Spinal cord (tissue), 10 donors: ENCODE data around the gene PCMTD2. TPM values are rescaled to one million over a fixed set of nuclear protein-coding genes. Genes with fewer than 3 reads are reported as not detected.
"Not testable (repeated sequence)": the region's sequence is repeated elsewhere in the genome, so short reads cannot be mapped to it uniquely, and the experiment has no call there.

ENCODE experiments used
- DNase-seq, 6 donors: peaks; one replicate each; pipeline versions ENCODE4 v3.0.0 to v3.0.0-alpha.2; 2013 to 2015; ENCODE audit warnings: low spot score in 6 of 6, low read depth in 4 of 6
- H3K27ac ChIP-seq: one replicate; pipeline ENCODE4 v1.5.1; 2013; ENCODE audit warnings: low read depth, low read length, control low read depth
- H3K27me3 ChIP-seq: one replicate; pipeline ENCODE4 v1.6.1; 2013; ENCODE audit warnings: low read length; ENCODE audit not compliant: control insufficient read depth, insufficient read depth
- H3K36me3 ChIP-seq: one replicate; pipeline ENCODE4 v1.6.1; 2013; ENCODE audit warnings: low read length; ENCODE audit not compliant: control insufficient read depth, insufficient read depth
- H3K4me1 ChIP-seq: one replicate; pipeline ENCODE4 v1.6.1; 2013; ENCODE audit warnings: low read length; ENCODE audit not compliant: control insufficient read depth, insufficient read depth
- H3K4me3 ChIP-seq: one replicate; pipeline ENCODE4 v1.5.1; 2013; ENCODE audit warnings: low read depth, low read length, control low read depth
- H3K9me3 ChIP-seq: one replicate; pipeline ENCODE4 v1.6.1; 2013; ENCODE audit warnings: low read length; ENCODE audit not compliant: control insufficient read depth, insufficient read depth
- WGBS: methylation state at CpG from one replicate; pipeline ENCODE4 v1.1.5; 2013; ENCODE audit warnings: missing lambda C conversion rate; ENCODE audit not compliant: insufficient coverage; 5-methylcytosine and 5-hydroxymethylcytosine counted together
- polyA plus RNA-seq, 2 donors: library from polyadenylated mRNA; unstranded; fragments of 120-200 nt; gene quantifications; one replicate each; pipeline ENCODE4 v1.2.1, GENCODE V29; 2013; ENCODE audit not compliant: insufficient read length in 2 of 2
- total RNA-seq, 2 donors: library from RNA; depleted of rRNA in 1 of 2; stranded (reverse); fragments of 120-200 nt in 1 of 2; fragments of >200 nt in 1 of 2; gene quantifications; one replicate each; pipeline versions ENCODE4 v1.2.3 to v1.2.4, GENCODE V29; 2013 to 2014
- donor health status: healthy.

The PCMTD2 gene
- total and polyA plus RNA-seq, 4 donors, result 79.6 to 112 (median 91.5) TPM

- Histone ChIP-seq H3K9me3 (no peaks in the 10 kb centered on the region), H3K4me1 (peaks cover 60% of the 10 kb centered on the region), H3K36me3 (peaks cover 74% of the 10 kb centered on the region), H3K27me3 (no peaks in the 10 kb centered on the region), H3K4me3 (no peak overlapping the region), H3K27ac (no peak overlapping the region)
- DNase-seq, result peak in 1 of 6 donors; percentile 89
- whole genome bisulfite sequencing, result 62% methylated on average over 8 of the region's 8 CpGs
Measured at GRCh38 chr20:64229507-64230061, 26.0 kb upstream of the PCMTD2 start.

DNA sequence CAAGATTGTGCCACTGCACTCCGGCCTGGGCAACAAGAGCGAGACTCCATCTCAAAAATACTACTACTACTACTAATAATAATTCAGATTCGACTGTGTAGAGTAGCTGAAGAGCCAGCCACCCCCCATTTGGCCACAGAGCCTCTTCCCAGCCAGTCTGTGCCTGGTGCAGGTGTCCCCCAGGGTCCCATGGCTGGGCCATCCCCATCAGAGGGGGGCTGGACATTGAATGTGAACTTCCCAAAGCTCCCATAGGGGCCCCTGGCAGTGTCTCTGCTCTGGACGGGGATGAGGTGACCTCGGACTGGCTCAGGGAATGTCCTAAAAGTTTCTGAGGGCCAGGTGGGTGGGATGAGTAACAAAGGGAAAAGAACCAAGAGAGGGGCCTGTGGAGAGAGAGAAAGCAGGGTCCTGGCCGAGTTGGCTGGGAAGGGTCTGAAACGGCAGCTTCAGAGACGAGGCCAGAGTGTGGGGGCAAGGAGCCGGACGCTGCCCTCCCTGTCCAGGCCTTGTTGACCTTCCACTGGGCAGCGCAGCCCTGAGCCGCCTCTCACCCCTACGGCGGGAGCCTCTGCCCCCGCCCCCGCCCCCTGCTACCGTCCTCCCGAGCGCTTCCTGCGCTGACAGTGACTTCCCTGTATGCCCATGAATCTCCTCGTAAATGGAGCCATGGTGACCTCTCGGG, 24.9 kb upstream of the PCMTD2 start:
- Histone ChIP-seq H3K27me3 (no peaks in the 10 kb centered on the region), H3K36me3 (peaks cover 75% of the 10 kb centered on the region), H3K9me3 (no peaks in the 10 kb centered on the region), H3K27ac (no peak overlapping the region), H3K4me3 (no peak overlapping the region), H3K4me1 (peaks cover 50% of the 10 kb centered on the region)
- WGBS, result 75% methylated on average over 20 of the region's 22 CpGs
- DNase-seq, result no peak

GRCh38 chr20:64231621-64232550, 23.7 kb upstream of the PCMTD2 start:
- H3K4me3 ChIP-seq, result no peak overlapping the region
- peaks cover 40% of the 10 kb centered on the region for H3K4me1 ChIP-seq
- 93% methylated on average over 26 of the region's 27 CpGs for WGBS
- peaks cover 76% of the 10 kb centered on the region for H3K36me3 ChIP-seq
- no peaks in the 10 kb centered on the region for H3K9me3 ChIP-seq
- no peak for DNase-seq
- H3K27ac ChIP-seq, result no peak overlapping the region
- no peaks in the 10 kb centered on the region for H3K27me3 ChIP-seq

- no peak overlapping the region for H3K27ac ChIP-seq
- 81% methylated on average over 3 of the region's 3 CpGs for WGBS
- no peak overlapping the region for H3K4me3 ChIP-seq
- H3K27me3 ChIP-seq, result no peaks in the 10 kb centered on the region
- peaks cover 40% of the 10 kb centered on the region for H3K4me1 ChIP-seq
- peak in 1 of 6 donors; percentile 42 for DNase-seq
- H3K9me3 ChIP-seq, result no peaks in the 10 kb centered on the region
- H3K36me3 ChIP-seq, result peaks cover 76% of the 10 kb centered on the region
Measured at GRCh38 chr20:64232794-64233193, 22.8 kb upstream of the PCMTD2 start.

GRCh38 chr20:64233725-64234124, 21.8 kb upstream of the PCMTD2 start:
- H3K9me3 ChIP-seq, result no peaks in the 10 kb centered on the region
- H3K4me1 ChIP-seq, result peaks cover 33% of the 10 kb centered on the region
- no peaks in the 10 kb centered on the region for H3K27me3 ChIP-seq
- H3K27ac ChIP-seq, result no peak overlapping the region
- WGBS, result 59% methylated on average over 5 of the region's 5 CpGs
- peaks cover 69% of the 10 kb centered on the region for H3K36me3 ChIP-seq
- peak in 2 of 6 donors; percentile 21 to 63 for DNase-seq
- H3K4me3 ChIP-seq, result no peak overlapping the region

- 95% methylated on average over 11 of the region's 11 CpGs for WGBS
- Histone ChIP-seq H3K4me3 (no peak overlapping the region), H3K27me3 (no peaks in the 10 kb centered on the region), H3K36me3 (peaks cover 73% of the 10 kb centered on the region), H3K9me3 (no peaks in the 10 kb centered on the region), H3K4me1 (peaks cover 30% of the 10 kb centered on the region), H3K27ac (no peak overlapping the region)
- DNase-seq, result no peak
Measured at GRCh38 chr20:64234291-64234791, 21.2 kb upstream of the PCMTD2 start.

DNA sequence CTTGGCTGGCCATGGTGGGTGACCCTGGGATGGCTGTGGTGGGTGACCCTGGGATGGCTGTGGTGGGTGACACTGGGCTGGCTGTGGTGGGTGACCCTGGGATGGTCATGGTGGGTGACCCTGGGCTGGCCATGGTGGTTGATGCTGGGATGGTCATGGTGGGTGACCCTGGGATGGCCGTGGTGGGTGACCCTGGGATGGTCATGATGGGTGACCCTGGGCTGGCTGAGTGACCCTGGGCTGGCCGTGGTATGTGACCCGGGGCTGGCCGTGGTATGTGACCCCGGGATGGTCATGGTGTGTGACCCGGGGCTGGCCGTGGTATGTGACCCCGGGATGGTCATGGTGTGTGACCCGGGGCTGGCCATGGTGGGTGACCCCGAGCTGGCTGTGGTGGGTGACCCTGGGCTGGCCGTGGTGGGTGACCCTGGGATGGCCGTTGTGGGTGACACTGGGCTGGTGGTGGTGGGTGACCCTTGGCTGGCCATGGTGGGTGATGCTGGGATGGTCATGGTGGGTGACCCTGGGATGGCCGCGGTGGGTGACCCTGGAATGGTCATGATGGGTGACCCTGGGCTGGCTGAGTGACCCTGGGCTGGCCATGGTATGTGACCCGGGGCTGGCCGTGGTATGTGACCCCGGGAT, 20.5 kb upstream of the PCMTD2 start:
- WGBS, result 97% methylated on average over 9 of the region's 17 CpGs
- not testable (repeated sequence) for H3K4me3 ChIP-seq, H3K27ac ChIP-seq, DNase-seq, H3K9me3 ChIP-seq, H3K27me3 ChIP-seq
- peaks cover 30% of the 10 kb centered on the region for H3K4me1 ChIP-seq
- H3K36me3 ChIP-seq, result peaks cover 80% of the 10 kb centered on the region

DNA sequence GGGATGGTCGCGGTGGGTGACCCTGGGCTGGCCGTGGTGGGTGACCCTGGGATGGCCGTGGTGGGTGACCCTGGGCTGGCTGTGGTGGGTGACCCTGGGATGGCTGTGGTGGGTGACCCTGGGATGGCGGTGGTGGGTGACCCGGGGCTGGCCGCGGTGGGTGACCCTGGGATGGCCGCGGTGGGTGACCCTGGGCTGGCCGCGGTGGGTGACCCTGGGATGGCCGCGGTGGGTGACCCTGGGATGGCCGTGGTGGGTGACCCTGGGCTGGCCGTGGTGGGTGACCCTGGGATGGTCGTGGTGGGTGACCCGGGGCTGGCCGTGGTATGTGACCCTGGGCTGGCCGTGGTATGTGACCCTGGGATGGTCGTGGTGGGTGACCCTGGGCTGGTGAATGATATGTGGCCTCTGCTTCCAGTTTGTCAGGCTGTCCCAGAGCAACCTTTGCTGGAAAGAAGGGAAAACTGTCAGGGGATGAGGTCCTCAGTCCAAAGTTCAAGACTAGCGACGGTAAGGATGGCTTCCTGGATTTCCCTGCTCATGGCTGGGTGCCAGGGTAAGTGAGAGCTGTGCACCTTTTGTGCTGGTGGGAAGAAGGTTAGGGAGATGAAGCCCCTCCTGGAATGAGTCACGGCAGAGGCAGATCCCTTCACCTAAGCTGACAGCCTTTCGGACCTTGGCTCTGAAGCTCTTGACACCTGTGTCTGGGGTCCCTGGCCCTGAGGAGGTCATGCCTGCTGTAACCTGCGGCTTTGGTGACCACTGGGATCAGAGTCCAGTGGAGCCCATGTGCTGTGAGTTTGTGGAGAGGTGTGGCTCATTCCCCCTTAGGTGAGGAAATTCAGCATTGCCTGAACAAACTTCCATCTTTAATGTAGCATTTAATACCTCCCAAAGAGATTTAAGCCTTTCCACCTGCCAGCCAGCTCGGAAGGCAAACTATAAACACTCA, 19.1 kb upstream of the PCMTD2 start:
- no peak overlapping the region for H3K4me3 ChIP-seq
- no peak for DNase-seq
- peaks cover 22% of the 10 kb centered on the region for H3K4me1 ChIP-seq
- H3K36me3 ChIP-seq, result peaks cover 82% of the 10 kb centered on the region
- H3K27ac ChIP-seq, result no peak overlapping the region
- no peaks in the 10 kb centered on the region for H3K9me3 ChIP-seq
- no peaks in the 10 kb centered on the region for H3K27me3 ChIP-seq
- WGBS, result 94% methylated on average over 21 of the region's 27 CpGs
